ENCODE data around the gene FYN.

Gene FYN

DNA sequence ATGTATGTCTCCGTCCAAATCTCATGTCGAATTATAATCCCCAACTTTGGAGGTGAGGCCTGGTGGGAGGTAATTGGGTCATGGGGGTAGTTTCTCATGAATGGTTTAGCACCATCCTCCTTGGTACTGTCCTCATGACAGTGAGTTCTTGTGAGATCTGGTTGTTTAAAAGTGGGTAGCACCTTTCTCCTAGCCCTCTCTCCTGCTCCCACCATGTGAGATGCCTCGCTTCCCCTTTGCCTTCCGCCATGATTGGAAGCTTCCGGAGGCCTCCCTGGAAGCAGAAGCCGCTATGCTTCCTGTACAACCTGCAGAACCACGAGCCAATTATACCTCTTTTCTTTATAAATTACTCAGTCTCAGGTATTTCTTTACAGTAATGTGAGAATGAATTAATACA, 123.1 kb downstream of the FYN start:
- ATAC-seq (ENCODE audit: insufficient read depth, low read depth): no peak
- H4K20me1 ChIP-seq (ENCODE audit: insufficient read depth, low read length): peaks cover 9% of the 10 kb centered on the region; the same call in 1 of the 2 replicates
- H3K27ac ChIP-seq (ENCODE audit: low read length): no peak overlapping the region
- no peak overlapping the region for H2AFZ ChIP-seq (ENCODE audit: low read depth, low read length)
- peaks cover 12% of the 10 kb centered on the region for H3K36me3 ChIP-seq (ENCODE audit: insufficient read depth, low read length)
- no peak for DNase-seq
- H3K4me3 ChIP-seq (ENCODE audit: low read depth in 1 of 2, low read length in 2 of 2): no peak overlapping the region
- H3K4me1 ChIP-seq (ENCODE audit: insufficient read depth, low read length): peaks cover 22% of the 10 kb centered on the region
- no peaks in the 10 kb centered on the region for H3K9me3 ChIP-seq (ENCODE audit: insufficient read depth, low read length, severe bottlenecking)
- H3K27me3 ChIP-seq (ENCODE audit: insufficient read depth, low read length, poor library complexity): no peaks in the 10 kb centered on the region
- no peak overlapping the region for H3K4me2 ChIP-seq (ENCODE audit: insufficient read depth, low read length)
- TF ChIP-seq EZH2 (IDR thresholded peaks at IDR 0.05; ENCODE audit: borderline replicate concordance, low read depth, low read length, severe bottlenecking): no peak
- TF ChIP-seq, protein P1, sequence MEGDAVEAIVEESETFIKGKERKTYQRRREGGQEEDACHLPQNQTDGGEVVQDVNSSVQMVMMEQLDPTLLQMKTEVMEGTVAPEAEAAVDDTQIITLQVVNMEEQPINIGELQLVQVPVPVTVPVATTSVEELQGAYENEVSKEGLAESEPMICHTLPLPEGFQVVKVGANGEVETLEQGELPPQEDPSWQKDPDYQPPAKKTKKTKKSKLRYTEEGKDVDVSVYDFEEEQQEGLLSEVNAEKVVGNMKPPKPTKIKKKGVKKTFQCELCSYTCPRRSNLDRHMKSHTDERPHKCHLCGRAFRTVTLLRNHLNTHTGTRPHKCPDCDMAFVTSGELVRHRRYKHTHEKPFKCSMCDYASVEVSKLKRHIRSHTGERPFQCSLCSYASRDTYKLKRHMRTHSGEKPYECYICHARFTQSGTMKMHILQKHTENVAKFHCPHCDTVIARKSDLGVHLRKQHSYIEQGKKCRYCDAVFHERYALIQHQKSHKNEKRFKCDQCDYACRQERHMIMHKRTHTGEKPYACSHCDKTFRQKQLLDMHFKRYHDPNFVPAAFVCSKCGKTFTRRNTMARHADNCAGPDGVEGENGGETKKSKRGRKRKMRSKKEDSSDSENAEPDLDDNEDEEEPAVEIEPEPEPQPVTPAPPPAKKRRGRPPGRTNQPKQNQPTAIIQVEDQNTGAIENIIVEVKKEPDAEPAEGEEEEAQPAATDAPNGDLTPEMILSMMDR (IDR thresholded peaks at IDR 0.05; ENCODE audit: borderline replicate concordance, extremely low read depth, low read length, poor library complexity, severe bottlenecking): no peak
- H3K79me2 ChIP-seq (ENCODE audit: insufficient read depth, low read length): peaks cover 42% of the 10 kb centered on the region
- H3K9ac ChIP-seq (ENCODE audit: low read depth, low read length): no peak overlapping the region

GRCh38 chr6:111748231-111748647, 125.0 kb downstream of the FYN start:
- no peak overlapping the region for H3K9ac ChIP-seq (ENCODE audit: low read depth, low read length)
- H3K4me1 ChIP-seq (ENCODE audit: insufficient read depth, low read length): peaks cover 22% of the 10 kb centered on the region
- no peak overlapping the region for H3K4me3 ChIP-seq (ENCODE audit: low read depth in 1 of 2, low read length in 2 of 2)
- no peak overlapping the region for H3K4me2 ChIP-seq (ENCODE audit: insufficient read depth, low read length)
- no peak overlapping the region for H3K27ac ChIP-seq (ENCODE audit: low read length)
- H3K27me3 ChIP-seq (ENCODE audit: insufficient read depth, low read length, poor library complexity): no peaks in the 10 kb centered on the region
- peaks cover 12% of the 10 kb centered on the region; the same call in 1 of the 2 replicates for H4K20me1 ChIP-seq (ENCODE audit: insufficient read depth, low read length)
- DNase-seq (no peak), ATAC-seq (ENCODE audit: insufficient read depth, low read depth) (no peak)
- H3K9me3 ChIP-seq (ENCODE audit: insufficient read depth, low read length, severe bottlenecking): no peaks in the 10 kb centered on the region
- H3K79me2 ChIP-seq (ENCODE audit: insufficient read depth, low read length): peaks cover 40% of the 10 kb centered on the region
- H2AFZ ChIP-seq (ENCODE audit: low read depth, low read length): no peak overlapping the region
- H3K36me3 ChIP-seq (ENCODE audit: insufficient read depth, low read length): peaks cover 13% of the 10 kb centered on the region; the same call in 1 of the 2 replicates
- TF ChIP-seq EZH2 (IDR thresholded peaks at IDR 0.05; ENCODE audit: borderline replicate concordance, low read depth, low read length, severe bottlenecking): no peak
- TF ChIP-seq, protein P1 (IDR thresholded peaks at IDR 0.05; ENCODE audit: borderline replicate concordance, extremely low read depth, low read length, poor library complexity, severe bottlenecking): no peak

DNA sequence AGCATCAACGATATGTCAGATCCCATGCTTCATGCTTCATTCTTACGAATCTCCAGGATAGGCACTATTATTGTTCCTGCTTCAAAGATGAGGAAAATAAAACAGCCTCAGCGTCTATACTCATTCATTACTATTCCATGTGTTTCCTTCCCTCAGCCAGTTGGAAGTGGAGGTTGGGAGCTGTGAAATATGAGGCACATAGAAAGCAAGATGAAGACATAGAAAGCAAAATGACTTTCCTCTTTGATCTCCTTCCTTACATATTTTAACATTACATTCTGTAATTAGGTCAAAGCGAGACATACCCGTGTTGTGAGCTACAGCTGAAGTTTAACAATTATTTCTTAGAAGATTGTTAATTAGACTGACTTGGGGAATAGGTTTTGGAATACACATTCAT, 125.4 kb downstream of the FYN start:
- Histone ChIP-seq H3K4me2 (ENCODE audit: insufficient read depth, low read length) (no peak overlapping the region), H3K4me3 (ENCODE audit: low read depth in 1 of 2, low read length in 2 of 2) (no peak overlapping the region), H3K27me3 (ENCODE audit: insufficient read depth, low read length, poor library complexity) (no peaks in the 10 kb centered on the region), H3K27ac (ENCODE audit: low read length) (no peak overlapping the region), H4K20me1 (ENCODE audit: insufficient read depth, low read length) (peaks cover 12% of the 10 kb centered on the region; the same call in 1 of the 2 replicates), H3K4me1 (ENCODE audit: insufficient read depth, low read length) (peaks cover 22% of the 10 kb centered on the region), H3K36me3 (ENCODE audit: insufficient read depth, low read length) (peaks cover 13% of the 10 kb centered on the region; the same call in 1 of the 2 replicates), H3K79me2 (ENCODE audit: insufficient read depth, low read length) (peaks cover 40% of the 10 kb centered on the region), H3K9me3 (ENCODE audit: insufficient read depth, low read length, severe bottlenecking) (no peaks in the 10 kb centered on the region), H2AFZ (ENCODE audit: low read depth, low read length) (no peak overlapping the region), H3K9ac (ENCODE audit: low read depth, low read length) (no peak overlapping the region)
- TF ChIP-seq, protein P1 (IDR thresholded peaks at IDR 0.05; ENCODE audit: borderline replicate concordance, extremely low read depth, low read length, poor library complexity, severe bottlenecking): no peak
- no peak for TF ChIP-seq EZH2 (IDR thresholded peaks at IDR 0.05; ENCODE audit: borderline replicate concordance, low read depth, low read length, severe bottlenecking)
- DNase-seq: no peak
- no peak for ATAC-seq (ENCODE audit: insufficient read depth, low read depth)
